ENCODE measurements around the gene CSF3R. TPM values are rescaled to one million over a fixed set of nuclear protein-coding genes. Genes with fewer than 3 reads are reported as not detected.
"Not testable (repeated sequence)": the region's sequence is repeated elsewhere in the genome, so short reads cannot be mapped to it uniquely, and the experiment has no call there.

The CSF3R gene
- total and polyA plus RNA-seq, 8 donors, result 5.7 to 334 (median 10.7) TPM

DNA sequence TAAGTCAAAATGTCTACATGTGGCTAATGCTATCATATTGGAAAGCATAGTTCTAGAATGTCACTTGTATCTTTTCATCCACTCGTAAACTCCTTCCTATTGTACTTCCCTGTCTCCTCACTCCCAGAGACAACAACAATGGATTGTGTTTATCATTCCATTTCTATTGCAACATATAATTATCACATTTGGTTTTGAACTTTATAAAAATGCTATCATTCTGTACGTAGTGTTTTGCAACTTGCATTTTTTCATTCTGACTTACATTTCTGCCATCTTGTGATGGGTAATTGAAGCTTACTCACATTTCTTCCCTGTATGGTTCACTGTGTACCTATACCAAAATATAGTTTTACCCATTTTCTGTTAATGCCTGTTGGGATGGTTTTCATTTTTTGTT, 14.5 kb upstream of the CSF3R start:
- no peak for DNase-seq
- TF ChIP-seq, protein P1, sequence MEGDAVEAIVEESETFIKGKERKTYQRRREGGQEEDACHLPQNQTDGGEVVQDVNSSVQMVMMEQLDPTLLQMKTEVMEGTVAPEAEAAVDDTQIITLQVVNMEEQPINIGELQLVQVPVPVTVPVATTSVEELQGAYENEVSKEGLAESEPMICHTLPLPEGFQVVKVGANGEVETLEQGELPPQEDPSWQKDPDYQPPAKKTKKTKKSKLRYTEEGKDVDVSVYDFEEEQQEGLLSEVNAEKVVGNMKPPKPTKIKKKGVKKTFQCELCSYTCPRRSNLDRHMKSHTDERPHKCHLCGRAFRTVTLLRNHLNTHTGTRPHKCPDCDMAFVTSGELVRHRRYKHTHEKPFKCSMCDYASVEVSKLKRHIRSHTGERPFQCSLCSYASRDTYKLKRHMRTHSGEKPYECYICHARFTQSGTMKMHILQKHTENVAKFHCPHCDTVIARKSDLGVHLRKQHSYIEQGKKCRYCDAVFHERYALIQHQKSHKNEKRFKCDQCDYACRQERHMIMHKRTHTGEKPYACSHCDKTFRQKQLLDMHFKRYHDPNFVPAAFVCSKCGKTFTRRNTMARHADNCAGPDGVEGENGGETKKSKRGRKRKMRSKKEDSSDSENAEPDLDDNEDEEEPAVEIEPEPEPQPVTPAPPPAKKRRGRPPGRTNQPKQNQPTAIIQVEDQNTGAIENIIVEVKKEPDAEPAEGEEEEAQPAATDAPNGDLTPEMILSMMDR (IDR thresholded peaks at IDR 0.05), result no peak
- H3K27ac ChIP-seq, result no peak overlapping the region
- no peak overlapping the region for H3K4me3 ChIP-seq
- intact Hi-C loops (cut with DNase I), result no loop called here
- no peaks in the 10 kb centered on the region for H3K4me1 ChIP-seq
- no peaks in the 10 kb centered on the region for H3K9me3 ChIP-seq
- ATAC-seq, result no peak
- no peaks in the 10 kb centered on the region for H3K27me3 ChIP-seq
- no peaks in the 10 kb centered on the region for H3K36me3 ChIP-seq

DNA sequence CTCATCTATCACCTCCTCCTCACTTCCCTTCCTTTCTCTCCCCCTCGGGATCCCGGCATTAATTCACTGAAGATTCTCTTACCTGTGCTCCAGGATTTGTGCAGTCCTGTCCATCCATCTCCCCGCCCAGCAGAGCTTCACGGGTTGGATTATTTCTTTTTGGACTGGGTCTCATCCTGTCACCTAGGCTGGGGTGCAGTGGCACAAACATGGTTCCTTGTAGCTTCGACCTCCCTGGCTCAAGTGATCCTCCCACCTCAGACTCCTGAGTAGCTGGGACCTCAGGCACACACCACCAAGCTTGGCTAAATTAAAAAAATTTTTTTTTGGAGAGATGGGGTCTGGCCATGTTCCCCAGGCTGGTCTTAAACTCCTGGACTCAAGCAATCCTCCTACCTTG, 12.3 kb upstream of the CSF3R start:
- Histone ChIP-seq H3K9me3 (no peaks in the 10 kb centered on the region), H3K4me3 (no peak overlapping the region), H3K4me1 (no peaks in the 10 kb centered on the region), H3K36me3 (no peaks in the 10 kb centered on the region), H3K27ac (no peak overlapping the region), H3K27me3 (no peaks in the 10 kb centered on the region)
- TF ChIP-seq, protein P1 (IDR thresholded peaks at IDR 0.05), result no peak
- ATAC-seq, result no peak
- no peak for DNase-seq
- intact Hi-C loops (cut with DNase I), result no loop called here

GRCh38 chr1:36493524-36493923, 10.8 kb upstream of the CSF3R start:
- ATAC-seq, result no peak
- intact Hi-C loops (cut with DNase I), result no loop called here
- no peaks in the 10 kb centered on the region for H3K27me3 ChIP-seq
- TF ChIP-seq, protein P1 (IDR thresholded peaks at IDR 0.05), result no peak
- DNase-seq, result no peak
- H3K27ac ChIP-seq, result no peak overlapping the region
- H3K9me3 ChIP-seq, result no peaks in the 10 kb centered on the region
- H3K36me3 ChIP-seq, result no peaks in the 10 kb centered on the region
- no peak overlapping the region for H3K4me3 ChIP-seq
- peaks cover 4 to 10% of the 10 kb centered on the region in 2 donors for H3K4me1 ChIP-seq

GRCh38 chr1:36492491-36492890, 9.8 kb upstream of the CSF3R start:
- ATAC-seq (no peak), DNase-seq (no peak)
- TF ChIP-seq, protein P1 (IDR thresholded peaks at IDR 0.05), result no peak
- peaks cover 4 to 21% of the 10 kb centered on the region in 2 donors for H3K4me1 ChIP-seq
- H3K36me3 ChIP-seq, result no peaks in the 10 kb centered on the region
- intact Hi-C loops (cut with DNase I), result no loop called here
- no peaks in the 10 kb centered on the region for H3K9me3 ChIP-seq
- H3K27me3 ChIP-seq, result no peaks in the 10 kb centered on the region
- no peak overlapping the region for H3K27ac ChIP-seq
- no peak overlapping the region for H3K4me3 ChIP-seq

- H3K36me3 ChIP-seq; H3K4me3 ChIP-seq; DNase-seq; H3K9me3 ChIP-seq; intact Hi-C loops (cut with DNase I); H3K27me3 ChIP-seq; ATAC-seq: not testable (repeated sequence)
- H3K4me1 ChIP-seq, result peaks cover 6 to 51% of the 10 kb centered on the region in 2 donors
- peak overlapping the region; percentile 13 to 92 for H3K27ac ChIP-seq
These were observed 6.7 kb upstream of the CSF3R start for GRCh38 chr1:36489258-36490051.

- H3K27me3 ChIP-seq, result no peaks in the 10 kb centered on the region
- intact Hi-C loops (cut with DNase I), result no loop called here
- H3K4me3 ChIP-seq, result no peak overlapping the region
- ATAC-seq (no peak), DNase-seq (no peak)
- H3K27ac ChIP-seq, result peak overlapping the region; percentile 77 to 92
- H3K4me1 ChIP-seq, result peaks cover 6 to 67% of the 10 kb centered on the region in 2 donors
- H3K9me3 ChIP-seq, result no peaks in the 10 kb centered on the region
- no peaks in the 10 kb centered on the region for H3K36me3 ChIP-seq
- TF ChIP-seq, protein P1 (IDR thresholded peaks at IDR 0.05), result no peak
These were observed 5.2 kb upstream of the CSF3R start for GRCh38 chr1:36487906-36488305.

DNA sequence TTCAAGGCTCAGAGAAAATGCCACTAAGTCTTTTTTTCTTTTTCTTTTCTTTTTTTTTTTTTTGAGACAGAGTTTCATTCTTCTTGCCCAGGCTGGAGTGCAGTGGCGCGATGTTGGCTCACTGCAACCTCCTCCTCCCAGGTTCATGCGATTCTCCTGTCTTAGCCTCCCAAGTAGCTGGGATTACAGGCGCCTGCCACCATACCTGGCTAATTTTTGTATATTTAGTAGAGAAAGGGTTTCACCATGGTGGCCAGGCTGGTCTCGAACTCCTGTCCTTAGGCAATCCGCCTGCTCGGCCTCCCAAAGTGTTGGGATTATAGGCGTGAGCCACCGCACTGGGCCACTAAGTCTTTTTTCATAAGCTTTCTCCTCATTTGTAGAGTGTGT, 4.6 kb upstream of the CSF3R start:
- DNase-seq; intact Hi-C loops (cut with DNase I): not testable (repeated sequence)

More for the DNA sequence above, 4.6 kb upstream of the CSF3R start:
- not testable (repeated sequence) for H3K4me3 ChIP-seq, H3K27me3 ChIP-seq, ATAC-seq, H3K9me3 ChIP-seq, H3K36me3 ChIP-seq
- Histone ChIP-seq H3K27ac (peak overlapping the region; percentile 77 to 92), H3K4me1 (peaks cover 6 to 72% of the 10 kb centered on the region in 2 donors)

Measured in left lung (tissue), 10 donors.